ENCODE results near the gene SAMD5.

Gene SAMD5

GRCh38 chr6:147508042-147508865 lies at the start of gene SAMD5:
TSS of gene SAMD5 (plus strand) at chr6:147508690. CDS start at chr6:147508929, 239 bp downstream.
- no peak for FAIRE-seq

GRCh38 chr6:147459780-147460179 lies 48.7 kb upstream of the SAMD5 start:
- FAIRE-seq, result no peak

- FAIRE-seq, result no peak
Observed at GRCh38 chr6:147463651-147464050, 44.8 kb upstream of the SAMD5 start.

- no peak for FAIRE-seq
Observed at GRCh38 chr6:147467428-147467827, 41.1 kb upstream of the SAMD5 start.

- FAIRE-seq, result no peak
Observed at GRCh38 chr6:147467886-147468285, 40.6 kb upstream of the SAMD5 start.

- no peak for FAIRE-seq
Observed at GRCh38 chr6:147468634-147469033, 39.9 kb upstream of the SAMD5 start.

- no peak for FAIRE-seq
Observed at GRCh38 chr6:147479857-147480256, 28.6 kb upstream of the SAMD5 start.

- FAIRE-seq, result no peak
Observed at GRCh38 chr6:147486683-147487082, 21.8 kb upstream of the SAMD5 start.

GRCh38 chr6:147497472-147497871 lies 11.0 kb upstream of the SAMD5 start:
- no peak for FAIRE-seq

- no peak for FAIRE-seq
Observed at GRCh38 chr6:147503587-147503986, 4.9 kb upstream of the SAMD5 start.

GRCh38 chr6:147504848-147505247 lies 3.6 kb upstream of the SAMD5 start:
- FAIRE-seq, result no peak

- no peak for FAIRE-seq
Observed at GRCh38 chr6:147506704-147507114, 1.8 kb upstream of the SAMD5 start.

GRCh38 chr6:147507162-147508041 lies 1.1 kb upstream of the SAMD5 start:
- FAIRE-seq, result no peak

- FAIRE-seq, result no peak
Observed at GRCh38 chr6:147508866-147509608, 547 bp downstream of the SAMD5 start.

GRCh38 chr6:147509891-147510290 lies 1.4 kb downstream of the SAMD5 start:
- FAIRE-seq, result no peak

- FAIRE-seq, result no peak
Observed at GRCh38 chr6:147510929-147511590, 2.6 kb downstream of the SAMD5 start.

GRCh38 chr6:147514831-147515230 lies 6.3 kb downstream of the SAMD5 start:
- no peak for FAIRE-seq

- FAIRE-seq, result no peak
Observed at GRCh38 chr6:147515327-147515726, 6.8 kb downstream of the SAMD5 start.

- FAIRE-seq, result no peak
Observed at GRCh38 chr6:147522597-147522996, 14.1 kb downstream of the SAMD5 start.

- FAIRE-seq, result no peak
Observed at GRCh38 chr6:147525519-147526209, 17.2 kb downstream of the SAMD5 start.

- no peak for FAIRE-seq
Observed at GRCh38 chr6:147527197-147527596, 18.7 kb downstream of the SAMD5 start.

Data from colon (tissue), 2 donors.